GM12878 (cell line): ENCODE measurements around the gene TUNAR. TPM values are rescaled to one million over a fixed set of nuclear protein-coding genes. Genes with fewer than 3 reads are reported as not detected.

ENCODE experiments used
- ATAC-seq: fragments of 200-7000 bp; cut with Tn5 transposase; 3 replicates; pipeline ENCODE4 v1.9.1; 2020; ENCODE audit warnings: mild to moderate bottlenecking, moderate library complexity
- BruUV-seq: library from RNA; stranded (reverse); fragments of 400-500 nt; replicated peaks from 2 replicates; lab custom pipeline; 2021; lab: Mats Ljungman, UMichigan
- CTCF ChIA-PET: fragments of 300-600 bp; sonication (Branson Sonifier 250); formaldehyde crosslinking; extraction: SDS; loops from one replicate; lab custom pipeline; 2021; ENCODE audit warnings: inconsistent platforms; lab: Yijun Ruan, JAX
- POLR2A ChIA-PET: fragments of 350-600 bp; formaldehyde crosslinking; extraction: SDS; loops from one replicate; lab custom pipeline; 2021; ENCODE audit warnings: inconsistent platforms; lab: Charles Lee
- RAD21 ChIA-PET: fragments of 300-600 bp; sonication (Branson Sonifier 250); formaldehyde crosslinking; loops from one replicate; lab custom pipeline; 2023; ENCODE audit warnings: antibody characterized with exemption; ENCODE audit not compliant: unreplicated experiment; lab: Charles Lee
- SMC1A ChIA-PET: fragments of 300-600 bp; sonication (Branson Sonifier 250); formaldehyde crosslinking; loops from one replicate; lab custom pipeline; 2023; ENCODE audit not compliant: unreplicated experiment, uncharacterized antibody; lab: Charles Lee
- DNase-seq: peaks from one replicate; pipeline ENCODE4 v3.0.0-alpha.2; 2011; ENCODE audit warnings: low read depth, low spot score
- FAIRE-seq: peaks from 3 replicates; lab custom pipeline; 2011; peaks lifted over from hg19 to GRCh38; lab: Jason Lieb, UNC
- H2AFZ ChIP-seq: 2 replicates; pipeline ENCODE4 v1.6.0; 2011; ENCODE audit warnings: low read depth, low read length, control low read depth; ENCODE audit not compliant: control insufficient read depth
- H3K27ac ChIP-seq: 2 replicates; pipeline ENCODE4 v1.5.1; 2011; ENCODE audit warnings: control low read depth; ENCODE audit not compliant: control insufficient read depth, insufficient read depth
- H3K27me3 ChIP-seq, 2 experiments: replicated peaks in 1 of 2; 2 replicates each; pipeline versions ENCODE4 v1.6.0 to v1.6.1; 2011; ENCODE audit warnings: low read length in 1 of 2; ENCODE audit not compliant: control insufficient read depth in 2 of 2, insufficient read depth in 2 of 2
- H3K36me3 ChIP-seq, 2 experiments: 2 replicates each; pipeline ENCODE4 v1.5.1; 2011; ENCODE audit warnings: low read length in 1 of 2; ENCODE audit not compliant: control insufficient read depth in 2 of 2, insufficient read depth in 2 of 2
- H3K4me1 ChIP-seq: 2 replicates; pipeline ENCODE4 v1.6.1; 2011; ENCODE audit warnings: mild to moderate bottlenecking, low read length, moderate library complexity, mixed read lengths; ENCODE audit not compliant: control insufficient read depth, insufficient read depth
- H3K4me2 ChIP-seq: 2 replicates; pipeline ENCODE4 v1.6.0; 2011; ENCODE audit warnings: control low read depth; ENCODE audit not compliant: control insufficient read depth, insufficient read depth
- H3K4me3 ChIP-seq: fragments of 200-600 bp; sonication (generic); 2 replicates; pipeline ENCODE4 v1.5.1; 2016
- H3K79me2 ChIP-seq: 2 replicates; pipeline ENCODE4 v1.6.0; 2011; ENCODE audit warnings: low read length; ENCODE audit not compliant: control insufficient read depth, insufficient read depth
- H3K9ac ChIP-seq: 2 replicates; pipeline ENCODE4 v1.8.0; 2011; ENCODE audit warnings: low read length, control low read depth, mixed read lengths; ENCODE audit not compliant: control insufficient read depth, insufficient read depth
- H3K9me3 ChIP-seq: replicated peaks from 3 replicates; pipeline ENCODE4 v1.5.1; 2011; ENCODE audit warnings: mild to moderate bottlenecking, low read length; ENCODE audit not compliant: control insufficient read depth, insufficient read depth
- H4K20me1 ChIP-seq: 2 replicates; pipeline ENCODE4 v1.6.0; 2011; ENCODE audit not compliant: control insufficient read depth, insufficient read depth
- BCL3 ChIP-seq: IDR thresholded peaks from 2 replicates; pipeline ENCODE4 v1.6.1; 2011; ENCODE audit warnings: borderline replicate concordance, low read depth, mild to moderate bottlenecking, moderate library complexity, low read length; ENCODE audit not compliant: insufficient read depth, poor library complexity, severe bottlenecking
- CBFB ChIP-seq: IDR thresholded peaks from 2 replicates; pipeline ENCODE4 v1.6.1; 2016; ENCODE audit warnings: antibody characterized with exemption, low read depth
- CREB1 ChIP-seq: IDR thresholded peaks from 2 replicates; pipeline ENCODE4 v1.6.1; 2012; ENCODE audit warnings: low read depth, mild to moderate bottlenecking, inconsistent platforms
- FOS ChIP-seq: IDR thresholded peaks from 3 replicates; pipeline ENCODE4 v1.6.1; 2011; ENCODE audit warnings: borderline replicate concordance; ENCODE audit not compliant: insufficient read length; ENCODE audit errors: extremely low read depth
- KAT2A ChIP-seq: conservative IDR thresholded peaks from 2 replicates; pipeline ENCODE4 v1.6.1; 2011; ENCODE audit warnings: low read depth, low read length; ENCODE audit not compliant: control insufficient read depth
- NR2C2 ChIP-seq: IDR thresholded peaks from 2 replicates; pipeline ENCODE4 v1.6.1; 2011; ENCODE audit warnings: borderline replicate concordance, low read depth; ENCODE audit not compliant: control insufficient read depth, insufficient read length
- SMAD1 ChIP-seq: fragments of 450-650 bp; IDR thresholded peaks from 2 replicates; pipeline ENCODE4 v1.6.1; 2018; ENCODE audit warnings: mild to moderate bottlenecking, low read depth; ENCODE audit not compliant: partially characterized antibody
- STAT1 ChIP-seq: fragments of 450-650 bp; conservative IDR thresholded peaks from 2 replicates; pipeline ENCODE4 v1.6.1; 2014; ENCODE audit warnings: antibody characterized with exemption, mild to moderate bottlenecking
- TARDBP ChIP-seq: IDR thresholded peaks from 2 replicates; pipeline ENCODE4 v1.6.1; 2016; ENCODE audit warnings: borderline replicate concordance
- ZNF207 ChIP-seq: fragments of 450-650 bp; IDR thresholded peaks from 2 replicates; pipeline ENCODE4 v1.6.1; 2014; ENCODE audit warnings: antibody characterized with exemption, mild to moderate bottlenecking, borderline replicate concordance
- ZNF24 ChIP-seq: fragments of 450-650 bp; IDR thresholded peaks from 2 replicates; pipeline ENCODE4 v1.6.1; 2017; ENCODE audit warnings: antibody characterized with exemption, mild to moderate bottlenecking
- WGBS: methylation state at CpG from one replicate; pipeline ENCODE4 v1.1.6; 2016; ENCODE audit warnings: low lambda C conversion rate; ENCODE audit not compliant: insufficient replicate concordance, insufficient coverage; ENCODE audit errors: missing lambda C conversion rate; 5-methylcytosine and 5-hydroxymethylcytosine counted together
- in situ Hi-C: fragments of 300-500 bp; cut with MboI; formaldehyde crosslinking; loops from 9 replicates; pipeline ENCODE4 v1.14.3; 2018; ENCODE audit warnings: mixed read lengths
- intact Hi-C: fragments of 100-400 bp; cut with micrococcal nuclease; formaldehyde crosslinking; loops from one replicate; pipeline ENCODE4 v1.14.2; 2022; ENCODE audit not compliant: unreplicated experiment
- polyA plus RNA-seq, 11 experiments: library from polyadenylated mRNA; depleted of rRNA in 4 of 11; unstranded in 6 of 11; stranded (reverse) in 5 of 11; fragments of >200 nt; fragmentation: Nextera tagmentation in 4 of 11; fragmentation: Illumina TruSeq in 1 of 11; extraction: Ambion mirVana in 4 of 11; extraction: Trizol in 1 of 11; gene quantifications; 1 replicate in 1 of 11; 2 replicates in 10 of 11; pipeline versions ENCODE4 v1.2.1 to v1.2.3, GENCODE V29; 2011 to 2016; ENCODE audit warnings: inconsistent platforms in 2 of 11, missing spikeins in 2 of 11, low read depth in 1 of 11
- total RNA-seq, 4 experiments: library from RNA; depleted of rRNA in 3 of 4; stranded (reverse); fragments of >200 nt in 3 of 4; fragmentation: Illumina TruSeq in 1 of 4; extraction: Trizol in 1 of 4; gene quantifications; 2 replicates each; pipeline versions ENCODE4 v1.2.1 to v1.2.3, GENCODE V29; 2013 to 2021
- TF ChIP-seq, protein P1 (sequence below): fragments of 450-650 bp; IDR thresholded peaks from 2 replicates; pipeline ENCODE4 v1.6.1; 2016; ENCODE audit warnings: mild to moderate bottlenecking

The TUNAR gene
- total and polyA plus RNA-seq, 10 of the 15 experiments (the other 5 are each of a cell fraction or from before 2014, with no cell fraction given), result 0.02 TPM; not detected in 9

DNA sequence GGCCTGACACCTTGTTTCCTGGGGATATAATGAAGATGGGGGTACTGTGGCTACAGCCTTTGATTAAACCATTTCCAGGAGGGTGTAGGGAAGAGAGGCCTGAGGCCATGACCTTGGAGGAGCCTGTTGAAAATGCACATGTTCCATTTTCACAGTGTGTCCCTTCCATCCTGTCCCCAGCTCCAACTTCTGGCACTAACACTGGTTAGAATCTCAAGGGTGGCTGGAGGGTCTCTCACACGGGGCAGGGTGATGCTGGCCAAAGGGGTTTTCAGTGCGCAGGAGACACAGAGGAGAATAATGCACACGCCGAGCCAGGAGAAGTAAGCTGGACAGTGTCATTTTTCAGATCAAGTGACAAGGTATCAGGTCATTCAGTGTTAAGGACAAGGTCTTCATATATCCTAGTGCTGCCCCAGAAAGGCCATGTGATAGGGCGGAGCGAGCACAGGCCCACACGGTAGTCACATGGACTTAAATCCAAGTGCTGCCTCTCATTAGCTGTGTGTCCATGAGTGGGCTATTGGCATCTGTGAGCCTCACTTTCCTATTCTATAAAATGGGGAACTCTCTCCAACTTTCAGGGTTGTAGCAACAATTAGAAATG lies 36.4 kb upstream of the TUNAR start:
- RAD21 ChIA-PET, result no interaction called here
- no peak for ATAC-seq
- Histone ChIP-seq H3K9me3 (no peaks in the 10 kb centered on the region), H3K27ac (no peak overlapping the region), H3K4me1 (no peaks in the 10 kb centered on the region), H2AFZ (no peak overlapping the region), H3K27me3 (no peaks in the 10 kb centered on the region; a peak in 1 of 4 replicates), H3K36me3 (no peaks in the 10 kb centered on the region), H3K9ac (no peak overlapping the region), H3K4me3 (no peak overlapping the region), H3K79me2 (no peaks in the 10 kb centered on the region), H4K20me1 (no peaks in the 10 kb centered on the region), H3K4me2 (no peak overlapping the region)
- FAIRE-seq, result no peak
- SMC1A ChIA-PET, result no interaction called here
- DNase-seq, result no peak
- intact Hi-C loops (no loop called here), in situ Hi-C loops (no loop called here)
- WGBS, result 67% methylated on average over 7 of the region's 7 CpGs
- CTCF ChIA-PET, result no interaction called here
- BruUV-seq, result no TSS peak
- TF ChIP-seq FOS, result no peak
- no peak for TF ChIP-seq CREB1
- no peak for TF ChIP-seq ZNF207
- TF ChIP-seq SMAD1, result no peak
- TF ChIP-seq CBFB, result no peak
- TF ChIP-seq ZNF24, result no peak
- no peak for TF ChIP-seq NR2C2
- TF ChIP-seq KAT2A, result no peak
- TF ChIP-seq TARDBP, result no peak
- TF ChIP-seq BCL3, result no peak
- TF ChIP-seq, protein P1, sequence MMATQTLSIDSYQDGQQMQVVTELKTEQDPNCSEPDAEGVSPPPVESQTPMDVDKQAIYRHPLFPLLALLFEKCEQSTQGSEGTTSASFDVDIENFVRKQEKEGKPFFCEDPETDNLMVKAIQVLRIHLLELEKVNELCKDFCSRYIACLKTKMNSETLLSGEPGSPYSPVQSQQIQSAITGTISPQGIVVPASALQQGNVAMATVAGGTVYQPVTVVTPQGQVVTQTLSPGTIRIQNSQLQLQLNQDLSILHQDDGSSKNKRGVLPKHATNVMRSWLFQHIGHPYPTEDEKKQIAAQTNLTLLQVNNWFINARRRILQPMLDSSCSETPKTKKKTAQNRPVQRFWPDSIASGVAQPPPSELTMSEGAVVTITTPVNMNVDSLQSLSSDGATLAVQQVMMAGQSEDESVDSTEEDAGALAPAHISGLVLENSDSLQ, result no peak
- TF ChIP-seq STAT1, result no peak
- POLR2A ChIA-PET, result no interaction called here
